HT1080 (cell line): ENCODE data around the gene ARID3C. TPM values are rescaled to one million over a fixed set of nuclear protein-coding genes. Genes with fewer than 3 reads are reported as not detected.
A peak's percentile ranks its signal among the peaks of the same experiment; 100 is the strongest.
"Not testable (repeated sequence)": the region's sequence is repeated elsewhere in the genome, so short reads cannot be mapped to it uniquely, and the experiment has no call there.

ENCODE experiments used
- DNase-seq: peaks from one replicate; pipeline ENCODE4 v3.0.0-alpha.2; 2015; ENCODE audit warnings: low read depth
- total RNA-seq: library from RNA; depleted of rRNA; stranded (reverse); fragments of >200 nt; shearing (Covaris generic); gene quantifications from 2 replicates; pipeline ENCODE4 v1.2.3, GENCODE V29; 2014

Gene ARID3C
- total RNA-seq, 1 experiment from 2014 or later: not detected

- DNase-seq: no peak
Observed at GRCh38 chr9:34653151-34654072, 24.5 kb upstream of the ARID3C start.

- no peak for DNase-seq
Observed at GRCh38 chr9:34652602-34653000, 23.7 kb upstream of the ARID3C start.

- DNase-seq: peak; percentile 82
Observed at GRCh38 chr9:34651876-34652601, 23.2 kb upstream of the ARID3C start, which contains the start of gene IL11RA. TSS of gene IL11RA (plus strand) at chr9:34652185. CDS start at chr9:34655218, 3,033 bp downstream.

GRCh38 chr9:34651321-34651720 is 22.5 kb upstream of the ARID3C start:
- no peak for DNase-seq

GRCh38 chr9:34650816-34651215 is 21.9 kb upstream of the ARID3C start:
- DNase-seq: no peak

- no peak for DNase-seq
Observed at GRCh38 chr9:34648673-34649072, 19.8 kb upstream of the ARID3C start.

GRCh38 chr9:34647651-34648050 is 18.8 kb upstream of the ARID3C start:
- no peak for DNase-seq

- no peak for DNase-seq
Observed at GRCh38 chr9:34647084-34647403, 18.2 kb upstream of the ARID3C start.

GRCh38 chr9:34646211-34647083 is 17.6 kb upstream of the ARID3C start, which contains the start of gene GALT:
TSS of gene GALT (plus strand) at chr9:34646675. CDS start at chr9:34646705, 30 bp downstream.
- peak; percentile 87 for DNase-seq

GRCh38 chr9:34644766-34645314 is 16.0 kb upstream of the ARID3C start:
- no peak for DNase-seq

GRCh38 chr9:34642679-34643078 is 13.8 kb upstream of the ARID3C start:
- DNase-seq: no peak

GRCh38 chr9:34639322-34639721 is 10.5 kb upstream of the ARID3C start:
- DNase-seq: not testable (repeated sequence)

GRCh38 chr9:34638138-34638445 is 9.2 kb upstream of the ARID3C start:
- DNase-seq: no peak

- DNase-seq: peak; percentile 83
Observed at GRCh38 chr9:34637356-34638137, 8.7 kb upstream of the ARID3C start, which contains the start of gene SIGMAR1. TSS of gene SIGMAR1 (minus strand) at chr9:34637787. CDS start at chr9:34637697, 90 bp downstream.

- DNase-seq: no peak
Observed at GRCh38 chr9:34636791-34637355, 8.0 kb upstream of the ARID3C start.

GRCh38 chr9:34635556-34635955 is 6.7 kb upstream of the ARID3C start:
- DNase-seq: no peak

- DNase-seq: no peak
Observed at GRCh38 chr9:34634551-34635248, 5.8 kb upstream of the ARID3C start.

GRCh38 chr9:34633851-34634550 is 5.1 kb upstream of the ARID3C start:
- peak; percentile 53 for DNase-seq

GRCh38 chr9:34633166-34633565 is 4.3 kb upstream of the ARID3C start:
- no peak for DNase-seq
